HG03095 (cell line): ENCODE data around the gene MGRN1.

Experiments
- ATAC-seq: cut with Tn5 transposase; IDR thresholded peaks from one replicate; pipeline ENCODE4 v1.9.1; 2021; ENCODE audit warnings: moderate library complexity; ENCODE audit not compliant: unreplicated experiment

MGRN1 gene

GRCh38 chr16:4696905-4697847 is 72.5 kb downstream of the MGRN1 start:
- no peak for ATAC-seq

GRCh38 chr16:4697848-4698291 is 73.2 kb downstream of the MGRN1 start:
- ATAC-seq, result no peak

- ATAC-seq, result no peak
These were observed 73.9 kb downstream of the MGRN1 start for GRCh38 chr16:4698321-4699045.

- no peak for ATAC-seq
These were observed 74.5 kb downstream of the MGRN1 start for GRCh38 chr16:4699046-4699556.

GRCh38 chr16:4700380-4700996 is 75.9 kb downstream of the MGRN1 start:
- no peak for ATAC-seq

- ATAC-seq, result no peak
These were observed 76.5 kb downstream of the MGRN1 start for GRCh38 chr16:4700997-4701743.

GRCh38 chr16:4701791-4702465 is 77.3 kb downstream of the MGRN1 start:
- ATAC-seq, result no peak

- no peak for ATAC-seq
These were observed 77.8 kb downstream of the MGRN1 start for GRCh38 chr16:4702466-4702808.

GRCh38 chr16:4703906-4704305 is 79.3 kb downstream of the MGRN1 start:
- no peak for ATAC-seq

- ATAC-seq, result no peak
These were observed 79.9 kb downstream of the MGRN1 start for GRCh38 chr16:4704491-4704890.

- no peak for ATAC-seq
These were observed 80.3 kb downstream of the MGRN1 start for GRCh38 chr16:4704913-4705312.

GRCh38 chr16:4706871-4707270 is 82.2 kb downstream of the MGRN1 start:
- ATAC-seq, result no peak

GRCh38 chr16:4709481-4709880 is 84.9 kb downstream of the MGRN1 start:
- no peak for ATAC-seq

GRCh38 chr16:4713663-4714501 is 89.3 kb downstream of the MGRN1 start:
- ATAC-seq, result no peak

GRCh38 chr16:4714996-4715395 is 90.4 kb downstream of the MGRN1 start:
- ATAC-seq, result no peak

- no peak for ATAC-seq
These were observed 93.8 kb downstream of the MGRN1 start for GRCh38 chr16:4718466-4718865.

GRCh38 chr16:4723071-4723767 is 98.6 kb downstream of the MGRN1 start:
- ATAC-seq, result no peak

GRCh38 chr16:4724661-4725270 is 100.1 kb downstream of the MGRN1 start:
- no peak for ATAC-seq
